GM21367 (cell line): ENCODE measurements around the gene RC3H1.

Experiments
- ATAC-seq: cut with Tn5 transposase; IDR thresholded peaks from one replicate; pipeline ENCODE4 v1.9.1; 2021; ENCODE audit not compliant: unreplicated experiment

The RC3H1 gene

DNA sequence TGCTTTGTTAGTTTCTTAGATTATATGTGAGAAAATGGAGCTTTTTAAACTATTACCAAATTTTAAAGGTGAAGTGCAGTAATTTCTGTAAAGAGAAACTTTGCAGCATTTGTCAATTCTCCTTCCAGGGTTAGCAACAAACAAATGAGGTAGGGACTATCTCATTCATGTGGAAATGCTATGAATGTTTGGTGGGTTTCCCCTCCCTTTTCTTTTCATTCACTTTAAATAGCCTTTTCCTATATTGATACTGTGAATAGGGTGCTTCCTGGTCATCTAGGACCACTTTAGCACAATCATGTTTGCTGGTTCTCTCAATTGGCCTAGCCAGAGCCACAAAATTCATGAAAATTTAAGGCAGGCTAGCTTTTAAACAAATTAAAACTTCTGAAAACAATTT, 133.4 kb downstream of the RC3H1 start:
- no peak for ATAC-seq

DNA sequence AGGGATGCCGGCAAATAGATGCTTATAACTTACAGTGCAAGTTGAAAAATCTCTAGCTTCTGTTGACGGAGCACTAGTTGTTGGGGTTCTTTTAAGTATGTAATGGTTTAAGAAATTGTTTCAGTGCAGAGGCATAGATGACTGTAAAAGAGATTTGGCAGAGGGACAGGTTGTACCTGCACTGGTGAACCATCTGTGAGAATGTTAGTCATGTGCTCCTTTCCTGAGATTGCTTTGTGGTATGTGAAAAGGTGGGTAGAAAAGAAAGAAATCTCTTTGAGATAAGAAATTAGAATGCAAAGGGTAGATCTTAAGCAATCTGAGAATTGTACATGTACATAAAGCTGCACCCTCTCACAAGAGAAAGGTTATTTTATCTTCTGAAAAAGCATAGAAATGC, 134.5 kb downstream of the RC3H1 start:
- ATAC-seq: no peak

DNA sequence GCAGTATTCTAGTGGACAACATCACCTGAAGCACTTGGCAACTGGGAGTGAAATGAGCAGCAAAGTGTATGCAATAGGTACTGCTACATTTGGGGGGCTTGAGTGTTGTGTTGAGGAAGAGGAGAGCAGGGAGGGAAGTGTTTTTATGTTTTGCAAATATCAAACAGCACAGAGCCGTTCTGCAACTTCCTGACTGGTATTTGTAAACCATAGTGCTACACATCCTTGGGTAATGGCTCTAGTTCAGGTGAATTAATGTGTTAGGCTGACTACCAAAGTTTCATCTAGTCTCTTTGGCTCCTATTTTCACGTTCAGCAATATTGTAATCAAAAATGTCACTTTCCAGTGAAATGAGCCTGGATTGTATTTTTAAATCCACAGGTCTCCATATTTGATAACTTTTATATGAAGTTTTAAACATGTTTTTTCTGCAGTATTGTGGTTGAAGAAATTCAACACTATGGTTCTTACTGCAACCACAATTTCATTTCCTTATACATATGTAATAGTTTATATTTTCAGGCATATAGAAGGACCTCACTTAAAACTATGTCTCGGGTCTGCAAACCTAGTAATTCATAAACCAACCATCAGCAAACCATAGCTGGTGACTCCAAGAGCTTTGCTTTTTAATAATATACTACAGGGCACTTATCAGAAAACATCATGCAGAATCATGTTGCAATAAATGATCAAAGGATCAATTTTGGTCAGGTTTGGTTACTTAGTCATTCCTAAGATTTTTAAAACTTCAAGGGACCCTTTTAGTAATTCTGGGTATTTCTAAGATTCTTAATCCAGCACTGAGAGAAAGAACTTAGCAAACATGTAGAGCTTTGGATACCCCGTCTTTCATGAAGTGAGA, 135.2 kb downstream of the RC3H1 start:
- ATAC-seq: no peak

DNA sequence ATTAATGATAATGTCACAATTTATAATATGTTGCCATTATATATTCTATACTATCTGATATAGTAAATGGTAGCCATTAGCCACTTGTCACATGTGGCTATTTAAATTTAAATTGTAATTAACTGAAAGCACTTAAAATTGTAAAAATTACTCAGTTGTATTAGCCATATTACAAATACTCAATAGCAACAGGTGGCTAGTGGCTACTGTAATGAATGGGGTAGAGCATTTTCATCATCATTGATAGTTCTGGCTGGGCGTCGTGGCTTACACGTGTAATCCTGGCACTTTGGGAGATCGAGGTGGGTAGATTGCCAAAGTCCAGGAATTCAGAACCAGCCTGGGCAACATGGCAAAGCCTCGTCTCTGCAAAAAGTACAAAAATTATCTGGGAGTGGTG, 137.5 kb downstream of the RC3H1 start:
- ATAC-seq: no peak
